ENCODE results near the gene VPS39. TPM values are rescaled to one million over a fixed set of nuclear protein-coding genes. Genes with fewer than 3 reads are reported as not detected.

The VPS39 gene
- total RNA-seq, 4 donors from 2014 or later: 133 to 264 (median 205) TPM

DNA sequence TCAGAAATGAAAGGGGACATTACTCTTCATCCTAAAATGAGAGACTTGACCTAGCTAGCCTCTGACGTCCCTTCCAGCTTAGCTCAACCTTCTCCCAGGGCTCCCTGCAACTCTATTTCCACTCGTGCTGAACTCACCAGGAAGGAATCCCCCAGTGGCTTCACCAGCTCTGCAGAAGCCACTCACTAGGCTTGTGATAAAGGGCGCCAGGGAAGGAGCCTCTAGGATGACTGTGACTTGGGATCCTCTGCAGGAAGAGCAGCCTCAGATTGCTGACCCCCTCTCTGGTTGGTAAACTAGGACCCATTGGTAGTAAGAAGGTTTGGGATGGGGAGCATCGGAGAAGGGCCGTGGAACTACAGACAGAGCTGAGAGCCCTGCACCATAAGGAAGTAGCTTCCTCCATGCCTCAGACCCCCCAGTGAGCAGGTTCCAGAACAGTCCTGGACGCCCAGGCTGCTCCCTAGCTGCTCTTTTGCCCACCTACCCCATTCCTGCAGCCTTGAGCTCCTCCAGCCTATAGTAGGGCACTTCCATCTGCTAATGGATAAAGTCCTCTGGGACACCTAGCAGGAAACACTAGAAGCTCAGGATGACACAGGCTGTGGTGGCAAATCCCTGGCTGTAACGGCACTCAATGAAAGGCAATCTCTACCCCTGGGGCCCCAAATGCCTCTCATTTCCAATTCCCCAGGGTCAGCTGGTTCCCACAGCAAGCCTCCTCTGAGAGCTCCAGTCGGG lies 77.7 kb downstream of the VPS39 start:
- Histone ChIP-seq H3K4me1 (no peaks in the 10 kb centered on the region), H3K27ac (no peak overlapping the region), H3K27me3 (peaks cover 0 to 17% of the 10 kb centered on the region in 2 donors), H3K9me3 (no peaks in the 10 kb centered on the region), H3K36me3 (no peaks in the 10 kb centered on the region), H3K4me3 (no peak overlapping the region)
- no peak for DNase-seq (ENCODE audit: low spot score in 2 of 2)
- no peak for TF ChIP-seq CTCF (IDR thresholded peaks at IDR 0.05)
- no peak for TF ChIP-seq EP300 (IDR thresholded peaks at IDR 0.05)
- no peak for TF ChIP-seq POLR2A (IDR thresholded peaks at IDR 0.05)
- WGBS, 2 donors: 59 to 72% methylated on average over 6 to 8 of the region's 8 CpGs

DNA sequence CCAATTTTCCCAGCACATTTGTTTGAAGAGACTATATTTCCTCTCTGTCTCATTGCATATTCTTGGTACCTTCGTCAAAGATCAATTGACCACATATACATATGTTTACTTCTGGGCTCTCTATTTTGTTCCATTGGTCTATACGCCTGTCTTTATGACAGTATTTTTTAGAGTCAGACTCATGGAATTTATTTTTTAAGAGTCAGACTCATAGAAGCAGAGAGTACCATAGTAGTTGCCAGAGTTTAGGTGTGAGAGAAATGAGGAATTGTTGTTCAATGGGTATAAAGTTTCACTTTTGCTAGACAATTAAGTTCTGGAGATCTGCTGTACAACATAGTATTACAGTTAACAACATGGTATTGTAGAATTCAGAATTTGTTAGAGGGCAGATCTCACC lies 78.7 kb downstream of the VPS39 start:
- Histone ChIP-seq H3K27me3 (peaks cover 0 to 17% of the 10 kb centered on the region in 2 donors), H3K4me3 (no peak overlapping the region), H3K36me3 (no peaks in the 10 kb centered on the region), H3K4me1 (no peaks in the 10 kb centered on the region), H3K27ac (no peak overlapping the region), H3K9me3 (no peaks in the 10 kb centered on the region)
- TF ChIP-seq EP300 (IDR thresholded peaks at IDR 0.05): no peak
- no peak for TF ChIP-seq POLR2A (IDR thresholded peaks at IDR 0.05)
- TF ChIP-seq CTCF (IDR thresholded peaks at IDR 0.05): no peak
- no peak for DNase-seq (ENCODE audit: low spot score in 2 of 2)
- WGBS, 2 donors: 78% methylated on average over 2 of the region's 2 CpGs

DNA sequence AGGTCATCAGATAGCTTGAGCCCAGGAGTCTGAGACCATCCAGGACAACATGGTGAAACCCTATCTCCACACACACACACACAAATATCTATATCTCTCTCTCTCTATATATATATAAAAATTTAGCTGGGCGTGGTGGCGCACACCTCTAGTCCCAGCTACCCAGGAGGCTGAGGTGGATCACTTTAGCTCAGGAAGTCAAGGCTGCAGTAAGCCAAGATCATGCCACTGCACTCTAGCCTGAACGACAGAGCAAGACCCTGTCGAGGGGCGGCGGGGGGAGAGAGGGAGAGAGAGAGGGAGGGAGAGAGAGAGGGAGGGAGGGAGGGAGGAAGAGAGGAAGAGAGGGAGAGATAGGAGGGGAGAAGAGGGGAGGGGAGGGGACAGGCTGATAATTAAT lies 79.6 kb downstream of the VPS39 start:
- no peak for TF ChIP-seq EP300 (IDR thresholded peaks at IDR 0.05)
- no peak for TF ChIP-seq CTCF (IDR thresholded peaks at IDR 0.05)
- TF ChIP-seq POLR2A (IDR thresholded peaks at IDR 0.05): no peak
- no peaks in the 10 kb centered on the region for H3K36me3 ChIP-seq
- whole genome bisulfite sequencing, 2 donors: 58 to 66% methylated on average over 6 of the region's 6 CpGs

GRCh38 chr15:42123546-42123945 lies 84.6 kb downstream of the VPS39 start:
- no peaks in the 10 kb centered on the region for H3K4me1 ChIP-seq
- DNase-seq (ENCODE audit: low spot score in 2 of 2): no peak
- no peak overlapping the region for H3K27ac ChIP-seq
- TF ChIP-seq CTCF (IDR thresholded peaks at IDR 0.05): no peak
- no peak for TF ChIP-seq POLR2A (IDR thresholded peaks at IDR 0.05)
- TF ChIP-seq EP300 (IDR thresholded peaks at IDR 0.05): no peak
- WGBS, 2 donors: 94% methylated on average over 3 of the region's 3 CpGs
- H3K9me3 ChIP-seq: no peaks in the 10 kb centered on the region
- peaks cover 0 to 13% of the 10 kb centered on the region in 2 donors for H3K27me3 ChIP-seq
- H3K36me3 ChIP-seq: no peaks in the 10 kb centered on the region
- no peak overlapping the region for H3K4me3 ChIP-seq

More for the DNA sequence above, 79.6 kb downstream of the VPS39 start:
- DNase-seq (ENCODE audit: low spot score in 2 of 2): no peak
- Histone ChIP-seq H3K27ac (no peak overlapping the region), H3K9me3 (no peaks in the 10 kb centered on the region), H3K4me3 (no peak overlapping the region), H3K4me1 (no peaks in the 10 kb centered on the region), H3K27me3 (peaks cover 0 to 17% of the 10 kb centered on the region in 2 donors)

GRCh38 chr15:42121682-42122081 lies 86.4 kb downstream of the VPS39 start:
- Histone ChIP-seq H3K27ac (no peak overlapping the region), H3K4me3 (no peak overlapping the region), H3K36me3 (no peaks in the 10 kb centered on the region), H3K9me3 (no peaks in the 10 kb centered on the region), H3K4me1 (no peaks in the 10 kb centered on the region), H3K27me3 (no peaks in the 10 kb centered on the region)
- no peak for TF ChIP-seq CTCF (IDR thresholded peaks at IDR 0.05)
- no peak for TF ChIP-seq EP300 (IDR thresholded peaks at IDR 0.05)
- no peak for TF ChIP-seq POLR2A (IDR thresholded peaks at IDR 0.05)
- no peak for DNase-seq (ENCODE audit: low spot score in 2 of 2)
- 33 to 46% methylated on average over 2 of the region's 2 CpGs for WGBS, 2 donors
